ENCODE data around the gene MAMLD1. TPM values are rescaled to one million over a fixed set of nuclear protein-coding genes. Genes with fewer than 3 reads are reported as not detected.
A peak's percentile ranks its signal among the peaks of the same experiment; 100 is the strongest.

The MAMLD1 gene
- total and polyA plus RNA-seq, 4 experiments from 2014 or later, result 0.43 to 2.0 (median 1.3) TPM

GRCh38 chrX:150495496-150495895 lies 132.4 kb downstream of the MAMLD1 start:
- Mint-ChIP-seq H3K27me3 (no peaks in the 10 kb centered on the region), H3K9me3 (no peaks in the 10 kb centered on the region), H3K4me1 (no peaks in the 10 kb centered on the region), H3K27ac (no peak overlapping the region), H3K4me3 (no peak overlapping the region), H3K36me3 (no peaks in the 10 kb centered on the region)
- DNase-seq, result no peak
- POLR2A ChIA-PET (ENCODE audit: partially characterized antibody), result no interaction called here
- Histone ChIP-seq H3K36me3 (ENCODE audit: insufficient read depth, low read length) (no peaks in the 10 kb centered on the region), H3K9me3 (ENCODE audit: control insufficient read depth in 1 of 2, low read length in 2 of 2) (no peaks in the 10 kb centered on the region), H3K27me3 (ENCODE audit: insufficient read depth, low read length) (no peaks in the 10 kb centered on the region), H3K4me1 (ENCODE audit: insufficient read depth, low read length) (no peaks in the 10 kb centered on the region), H3K4me3 (ENCODE audit: low read length in 2 of 2) (no peak overlapping the region), H3K27ac (ENCODE audit: low read depth, low read length) (no peak overlapping the region)
- intact Hi-C loops (cut with micrococcal nuclease), result no loop called here
- CTCF ChIA-PET (ENCODE audit: partially characterized antibody), result interaction anchor here (1.5 kb wide), 1 partner anchor 10 kb away, joined by 5 read pairs; no protein-coding TSS in a partner anchor

GRCh38 chrX:150499240-150499639 lies 136.1 kb downstream of the MAMLD1 start:
- H3K27me3 ChIP-seq (ENCODE audit: insufficient read depth, low read length), result no peaks in the 10 kb centered on the region
- no peaks in the 10 kb centered on the region for H3K9me3 Mint-ChIP-seq
- H3K4me1 Mint-ChIP-seq, result no peaks in the 10 kb centered on the region
- H3K4me3 Mint-ChIP-seq, result no peak overlapping the region
- ChIA-PET POLR2A (ENCODE audit: partially characterized antibody) (no interaction called here), CTCF (ENCODE audit: partially characterized antibody) (interaction anchor here (1.6 kb wide), 1 partner anchor 13 kb away, joined by 5 read pairs; no protein-coding TSS in a partner anchor)
- intact Hi-C loops (cut with micrococcal nuclease), result no loop called here
- H3K27me3 Mint-ChIP-seq, result no peaks in the 10 kb centered on the region
- no peak overlapping the region for H3K4me3 ChIP-seq (ENCODE audit: low read length in 2 of 2)
- H3K36me3 Mint-ChIP-seq, result no peaks in the 10 kb centered on the region
- no peaks in the 10 kb centered on the region for H3K36me3 ChIP-seq (ENCODE audit: insufficient read depth, low read length)
- peak overlapping the region in 1 of 7 donors; percentile 43 for H3K27ac Mint-ChIP-seq
- H3K4me1 ChIP-seq (ENCODE audit: insufficient read depth, low read length), result no peaks in the 10 kb centered on the region
- H3K9me3 ChIP-seq (ENCODE audit: control insufficient read depth in 1 of 2, low read length in 2 of 2), result no peaks in the 10 kb centered on the region
- no peak for DNase-seq
- no peak overlapping the region for H3K27ac ChIP-seq (ENCODE audit: low read depth, low read length)

- no peaks in the 10 kb centered on the region for H3K36me3 Mint-ChIP-seq
- ChIA-PET CTCF (ENCODE audit: partially characterized antibody) (interaction anchor here (0.6 kb wide), 1 partner anchor 85 kb away, joined by 3 read pairs; no protein-coding TSS in a partner anchor), POLR2A (ENCODE audit: partially characterized antibody) (no interaction called here)
- no peak overlapping the region for H3K4me3 Mint-ChIP-seq
- Histone ChIP-seq H3K27me3 (ENCODE audit: insufficient read depth, low read length) (no peaks in the 10 kb centered on the region), H3K36me3 (ENCODE audit: insufficient read depth, low read length) (no peaks in the 10 kb centered on the region), H3K27ac (ENCODE audit: low read depth, low read length) (no peak overlapping the region), H3K9me3 (ENCODE audit: control insufficient read depth in 1 of 2, low read length in 2 of 2) (no peaks in the 10 kb centered on the region), H3K4me1 (ENCODE audit: insufficient read depth, low read length) (no peaks in the 10 kb centered on the region), H3K4me3 (ENCODE audit: low read length in 2 of 2) (no peak overlapping the region)
- intact Hi-C loops (cut with micrococcal nuclease), result no loop called here
- no peaks in the 10 kb centered on the region for H3K27me3 Mint-ChIP-seq
- DNase-seq, result no peak
- H3K9me3 Mint-ChIP-seq, result no peaks in the 10 kb centered on the region
- no peak overlapping the region for H3K27ac Mint-ChIP-seq
- no peaks in the 10 kb centered on the region for H3K4me1 Mint-ChIP-seq
Observed at GRCh38 chrX:150502091-150502490, 139.0 kb downstream of the MAMLD1 start.

- Mint-ChIP-seq H3K9me3 (no peaks in the 10 kb centered on the region), H3K27me3 (no peaks in the 10 kb centered on the region), H3K27ac (no peak overlapping the region), H3K36me3 (no peaks in the 10 kb centered on the region), H3K4me3 (no peak overlapping the region), H3K4me1 (no peaks in the 10 kb centered on the region)
- intact Hi-C loops (cut with micrococcal nuclease), result no loop called here
- no peak for DNase-seq
- POLR2A ChIA-PET (ENCODE audit: partially characterized antibody), result no interaction called here
- Histone ChIP-seq H3K36me3 (ENCODE audit: insufficient read depth, low read length) (no peaks in the 10 kb centered on the region), H3K4me3 (ENCODE audit: low read length in 2 of 2) (no peak overlapping the region), H3K4me1 (ENCODE audit: insufficient read depth, low read length) (no peaks in the 10 kb centered on the region), H3K27me3 (ENCODE audit: insufficient read depth, low read length) (no peaks in the 10 kb centered on the region), H3K27ac (ENCODE audit: low read depth, low read length) (no peak overlapping the region), H3K9me3 (ENCODE audit: control insufficient read depth in 1 of 2, low read length in 2 of 2) (no peaks in the 10 kb centered on the region)
- CTCF ChIA-PET (ENCODE audit: partially characterized antibody), result no interaction called here
Observed at GRCh38 chrX:150502979-150503897, 140.1 kb downstream of the MAMLD1 start.

GRCh38 chrX:150503898-150504219 lies 140.7 kb downstream of the MAMLD1 start:
- Histone ChIP-seq H3K9me3 (ENCODE audit: control insufficient read depth in 1 of 2, low read length in 2 of 2) (no peaks in the 10 kb centered on the region), H3K36me3 (ENCODE audit: insufficient read depth, low read length) (no peaks in the 10 kb centered on the region), H3K27me3 (ENCODE audit: insufficient read depth, low read length) (no peaks in the 10 kb centered on the region), H3K4me3 (ENCODE audit: low read length in 2 of 2) (no peak overlapping the region), H3K27ac (ENCODE audit: low read depth, low read length) (no peak overlapping the region), H3K4me1 (ENCODE audit: insufficient read depth, low read length) (no peaks in the 10 kb centered on the region)
- Mint-ChIP-seq H3K27ac (no peak overlapping the region), H3K36me3 (no peaks in the 10 kb centered on the region), H3K4me3 (no peak overlapping the region), H3K27me3 (no peaks in the 10 kb centered on the region), H3K4me1 (no peaks in the 10 kb centered on the region), H3K9me3 (no peaks in the 10 kb centered on the region)
- CTCF ChIA-PET (ENCODE audit: partially characterized antibody), result no interaction called here
- intact Hi-C loops (cut with micrococcal nuclease), result no loop called here
- no peak for DNase-seq
- POLR2A ChIA-PET (ENCODE audit: partially characterized antibody), result no interaction called here

- Mint-ChIP-seq H3K27ac (no peak overlapping the region), H3K27me3 (no peaks in the 10 kb centered on the region), H3K4me3 (no peak overlapping the region), H3K4me1 (no peaks in the 10 kb centered on the region), H3K36me3 (no peaks in the 10 kb centered on the region), H3K9me3 (no peaks in the 10 kb centered on the region)
- no peak for DNase-seq
- Histone ChIP-seq H3K36me3 (ENCODE audit: insufficient read depth, low read length) (no peaks in the 10 kb centered on the region), H3K27me3 (ENCODE audit: insufficient read depth, low read length) (no peaks in the 10 kb centered on the region), H3K9me3 (ENCODE audit: control insufficient read depth in 1 of 2, low read length in 2 of 2) (no peaks in the 10 kb centered on the region), H3K4me3 (ENCODE audit: low read length in 2 of 2) (no peak overlapping the region), H3K4me1 (ENCODE audit: insufficient read depth, low read length) (no peaks in the 10 kb centered on the region), H3K27ac (ENCODE audit: low read depth, low read length) (no peak overlapping the region)
- ChIA-PET POLR2A (ENCODE audit: partially characterized antibody) (no interaction called here), CTCF (ENCODE audit: partially characterized antibody) (no interaction called here)
- intact Hi-C loops (cut with micrococcal nuclease), result no loop called here
Observed at GRCh38 chrX:150504397-150505182, 141.5 kb downstream of the MAMLD1 start.

- intact Hi-C loops (cut with micrococcal nuclease), result no loop called here
- no peaks in the 10 kb centered on the region for H3K9me3 Mint-ChIP-seq
- H3K27me3 Mint-ChIP-seq, result no peaks in the 10 kb centered on the region
- H3K36me3 Mint-ChIP-seq, result peaks cover 0 to 2% of the 10 kb centered on the region in 2 donors
- peak overlapping the region in 1 of 7 donors; percentile 17 for H3K27ac Mint-ChIP-seq
- Histone ChIP-seq H3K9me3 (ENCODE audit: control insufficient read depth in 1 of 2, low read length in 2 of 2) (no peaks in the 10 kb centered on the region), H3K27ac (ENCODE audit: low read depth, low read length) (no peak overlapping the region), H3K27me3 (ENCODE audit: insufficient read depth, low read length) (no peaks in the 10 kb centered on the region), H3K4me1 (ENCODE audit: insufficient read depth, low read length) (no peaks in the 10 kb centered on the region), H3K36me3 (ENCODE audit: insufficient read depth, low read length) (no peaks in the 10 kb centered on the region), H3K4me3 (ENCODE audit: low read length in 2 of 2) (no peak overlapping the region)
- no peak for DNase-seq
- no peak overlapping the region for H3K4me3 Mint-ChIP-seq
- ChIA-PET POLR2A (ENCODE audit: partially characterized antibody) (no interaction called here), CTCF (ENCODE audit: partially characterized antibody) (no interaction called here)
- no peaks in the 10 kb centered on the region for H3K4me1 Mint-ChIP-seq
Observed at GRCh38 chrX:150506020-150506419, 142.9 kb downstream of the MAMLD1 start.
